DOHH2 (cell line): ENCODE measurements around the gene CD1D.

Source experiments
- CTCF ChIP-seq: fragments of 200-600 bp; sonication (generic); IDR thresholded peaks from one replicate; pipeline ENCODE4 v1.5.1; 2014; ENCODE audit warnings: antibody characterized with exemption, mild to moderate bottlenecking, low read depth, low read length; ENCODE audit not compliant: poor library complexity, severe bottlenecking
- EZH2phosphoT487 ChIP-seq: fragments of 200-600 bp; sonication (generic); IDR thresholded peaks from 2 replicates; pipeline ENCODE4 v1.6.1; 2017; ENCODE audit warnings: borderline replicate concordance, mild to moderate bottlenecking, antibody characterized with exemption, low read length, moderate library complexity, mixed read lengths

GRCh38 chr1:158177700-158178450 is 2.8 kb upstream of the CD1D start:
- no peak for TF ChIP-seq CTCF
- TF ChIP-seq EZH2phosphoT487: no peak
